HG03439 (cell line): ENCODE measurements around the gene SBNO2.

Source experiments
- ATAC-seq: cut with Tn5 transposase; IDR thresholded peaks from one replicate; pipeline ENCODE4 v1.9.1; 2021; ENCODE audit warnings: mild to moderate bottlenecking, moderate library complexity; ENCODE audit not compliant: unreplicated experiment

The SBNO2 gene

GRCh38 chr19:1093330-1093729 lies 80.7 kb downstream of the SBNO2 start:
- no peak for ATAC-seq

GRCh38 chr19:1091544-1092175 lies 82.4 kb downstream of the SBNO2 start:
- no peak for ATAC-seq

GRCh38 chr19:1090731-1091543 lies 83.1 kb downstream of the SBNO2 start:
- ATAC-seq: no peak

DNA sequence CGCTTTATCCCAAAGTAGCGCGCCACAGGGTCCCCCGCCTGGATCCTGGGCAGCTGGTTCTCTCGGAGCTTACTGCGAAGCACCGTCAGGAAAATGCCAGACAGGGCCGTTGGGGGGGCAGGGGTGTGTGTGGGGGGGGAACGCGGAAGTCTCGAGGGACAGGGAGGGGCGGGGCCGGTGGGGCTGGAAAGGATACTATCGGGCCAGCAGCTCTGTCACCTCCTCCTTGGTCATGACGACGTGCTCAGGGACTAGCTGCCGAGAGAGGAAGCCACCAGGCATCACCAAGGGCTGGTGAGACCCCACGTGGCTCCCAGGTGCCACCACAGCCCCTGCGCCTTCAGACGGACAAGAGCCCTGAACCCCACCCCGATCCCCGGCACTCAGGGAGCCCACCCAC lies 84.2 kb downstream of the SBNO2 start:
- no peak for ATAC-seq

DNA sequence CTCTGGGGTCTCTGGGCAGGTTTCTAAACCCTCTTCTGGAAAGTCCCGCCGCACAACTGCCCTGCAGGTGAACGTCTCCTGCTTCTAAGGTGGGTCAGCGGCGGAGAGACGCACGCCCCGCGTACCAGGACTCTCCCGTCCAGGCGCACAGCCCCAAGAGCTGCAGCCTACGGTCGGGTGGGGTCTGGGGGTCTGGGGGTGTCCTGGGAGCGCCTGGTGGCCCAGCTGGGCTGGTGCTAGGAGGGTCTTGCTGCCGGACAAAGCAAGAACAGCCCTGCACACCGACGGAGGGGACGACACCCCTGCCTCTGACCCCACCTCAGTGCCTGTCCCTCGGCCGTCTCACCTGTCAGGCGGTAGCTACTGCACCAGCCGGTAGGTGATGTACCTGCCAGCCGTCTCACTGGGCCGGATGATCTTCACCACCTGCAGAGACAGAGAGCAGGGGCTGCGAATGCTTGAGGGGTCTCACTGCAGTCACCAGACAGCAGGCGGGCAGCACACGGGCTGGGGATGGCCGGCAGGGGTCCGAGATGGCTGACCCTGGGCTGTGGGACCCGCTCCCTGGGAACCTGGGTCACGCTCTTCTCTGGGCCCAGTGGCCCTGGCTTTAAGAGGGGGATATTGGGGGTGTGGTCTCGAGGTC lies 84.8 kb downstream of the SBNO2 start:
- no peak for ATAC-seq

GRCh38 chr19:1088416-1089010 lies 85.6 kb downstream of the SBNO2 start:
- ATAC-seq: no peak

GRCh38 chr19:1087813-1088415 lies 86.2 kb downstream of the SBNO2 start:
- ATAC-seq: no peak

GRCh38 chr19:1086613-1087012 lies 87.5 kb downstream of the SBNO2 start:
- ATAC-seq: no peak

- no peak for ATAC-seq
Observed at GRCh38 chr19:1085676-1086442, 88.2 kb downstream of the SBNO2 start.

DNA sequence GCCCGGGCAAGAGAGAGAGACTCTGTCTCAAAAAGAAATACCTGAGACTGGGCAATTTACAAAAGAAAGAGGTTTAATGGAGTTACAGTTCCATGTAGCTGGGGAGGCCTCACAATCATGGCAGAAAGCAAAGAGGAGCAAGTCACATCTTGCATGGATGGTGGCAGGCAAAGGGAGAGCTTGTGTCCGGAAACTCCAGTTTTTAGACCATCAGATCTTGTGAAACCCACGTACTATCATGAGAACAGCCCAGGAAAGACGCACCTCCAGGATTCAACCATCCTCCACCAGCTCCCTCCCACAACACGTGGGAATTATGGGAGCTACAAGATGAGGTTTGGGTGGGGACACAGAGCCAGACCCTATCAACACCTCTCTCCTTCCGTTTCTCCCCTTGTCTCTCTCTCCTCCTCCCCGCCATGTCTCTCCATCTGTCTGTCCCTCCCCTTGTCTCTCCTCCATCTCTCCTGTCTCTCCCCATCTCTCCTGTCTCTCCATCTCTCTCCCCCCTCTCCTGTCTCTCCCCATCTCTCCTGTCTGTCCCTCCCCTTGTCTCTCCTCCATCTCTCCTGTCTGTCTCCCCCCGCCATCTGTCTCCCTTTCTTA lies 88.9 kb downstream of the SBNO2 start:
- no peak for ATAC-seq

DNA sequence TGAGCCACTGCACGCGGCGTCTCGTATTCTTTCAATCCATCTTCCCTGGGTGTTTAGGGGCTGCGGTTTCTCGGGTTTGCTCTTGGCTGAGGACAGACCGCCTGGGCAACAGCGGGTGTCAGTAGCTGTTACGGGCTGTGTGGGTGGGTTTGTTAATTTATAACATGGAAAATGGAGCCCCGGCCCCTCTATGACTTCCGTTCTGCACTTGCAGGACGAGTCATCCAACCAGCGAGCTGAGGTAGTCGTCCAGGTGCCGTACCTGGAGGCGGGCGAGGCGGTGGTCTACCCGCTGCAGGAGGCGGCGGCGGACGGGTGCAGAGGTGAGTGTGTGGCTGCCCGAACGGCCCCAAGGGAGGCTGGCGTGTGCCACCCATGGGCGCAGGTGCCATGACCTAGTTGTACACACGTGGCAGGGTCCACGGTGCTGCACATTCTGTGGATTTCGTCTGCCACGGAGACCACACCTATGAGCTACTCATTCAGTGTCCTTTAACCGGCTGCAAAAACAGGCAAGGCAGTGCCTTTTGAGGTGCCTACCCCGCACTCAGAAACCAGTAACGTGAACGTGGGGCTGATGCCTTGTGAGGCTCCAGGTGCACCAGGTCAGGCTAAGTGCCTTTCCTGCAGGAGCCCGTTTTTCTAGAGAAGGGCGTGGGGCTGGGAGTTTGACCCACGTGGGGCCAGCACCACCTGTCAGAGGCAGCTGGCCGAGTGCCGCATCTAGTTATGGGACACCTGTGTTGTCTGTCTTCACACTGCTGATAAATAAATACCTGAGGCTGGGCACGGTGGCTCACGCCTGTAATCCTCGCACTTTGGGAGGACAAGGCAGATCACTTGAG lies 89.8 kb downstream of the SBNO2 start:
- no peak for ATAC-seq

GRCh38 chr19:1082928-1083816 lies 90.9 kb downstream of the SBNO2 start:
- ATAC-seq: no peak

- ATAC-seq: no peak
Observed at GRCh38 chr19:1082165-1082927, 91.7 kb downstream of the SBNO2 start.

- no peak for ATAC-seq
Observed at GRCh38 chr19:1081301-1082164, 92.5 kb downstream of the SBNO2 start.

- no peak for ATAC-seq
Observed at GRCh38 chr19:1080360-1081161, 93.5 kb downstream of the SBNO2 start.
